SK-N-SH (cell line): ENCODE data around the gene CD36. TPM values are rescaled to one million over a fixed set of nuclear protein-coding genes. Genes with fewer than 3 reads are reported as not detected.

ENCODE experiments used
- CTCF ChIA-PET: fragments of 300-600, 350-600 bp; formaldehyde crosslinking; extraction: SDS; loops from one replicate; lab custom pipeline; 2021; lab: Yijun Ruan, JAX
- POLR2A ChIA-PET: fragments of 350-600 bp; sonication (Branson Sonifier 250); formaldehyde crosslinking; extraction: SDS; loops from one replicate; lab custom pipeline; 2020; ENCODE audit warnings: antibody characterized with exemption, inconsistent platforms; lab: Yijun Ruan, JAX
- DNase-seq: peaks from one replicate; pipeline ENCODE4 v3.0.0; 2012
- H2AFZ ChIP-seq: fragments of 200-600 bp; sonication (generic); 2 replicates; pipeline ENCODE4 v1.8.1; 2016; ENCODE audit warnings: antibody characterized with exemption, mild to moderate bottlenecking, low read depth
- H3F3A ChIP-seq: fragments of 200-600 bp; sonication (generic); replicated peaks from 2 replicates; pipeline ENCODE3; 2016; ENCODE audit warnings: antibody characterized with exemption, mild to moderate bottlenecking; ENCODE audit not compliant: insufficient read depth
- H3K27ac ChIP-seq, 2 experiments: fragments of 200-500 bp in 1 of 2; fragments of 200-600 bp in 1 of 2; sonication (Bioruptor generic) in 1 of 2; sonication (generic), shearing (Covaris generic) in 1 of 2; 2 replicates each; pipeline versions ENCODE4 v1.5.1 to v1.6.1; 2014 to 2016; ENCODE audit warnings: low read depth in 2 of 2, inconsistent platforms in 1 of 2, low read length in 1 of 2, mild to moderate bottlenecking in 1 of 2, mixed read lengths in 1 of 2
- H3K27me3 ChIP-seq: fragments of 200-600 bp; sonication (generic), shearing (Covaris generic); 2 replicates; pipeline ENCODE4 v1.6.1; 2016; ENCODE audit warnings: mixed run types; ENCODE audit not compliant: insufficient read depth
- H3K36me3 ChIP-seq, 2 experiments: fragments of 200-500 bp in 1 of 2; fragments of 200-600 bp in 1 of 2; sonication (Bioruptor generic) in 1 of 2; sonication (generic) in 1 of 2; replicated peaks in 1 of 2; 2 replicates each; pipeline versions ENCODE3 to v1.5.1; 2014 to 2016; ENCODE audit warnings: low read length in 1 of 2, mild to moderate bottlenecking in 1 of 2; ENCODE audit not compliant: insufficient read depth in 2 of 2, control insufficient read depth in 1 of 2
- H3K4me1 ChIP-seq, 2 experiments: fragments of 200-500 bp in 1 of 2; fragments of 200-600 bp in 1 of 2; sonication (Bioruptor generic) in 1 of 2; sonication (generic), shearing (Covaris generic) in 1 of 2; 2 replicates each; pipeline versions ENCODE4 v1.5.1 to v1.6.1; 2014 to 2016; ENCODE audit warnings: low read depth in 1 of 2, low read length in 1 of 2, mixed run types in 1 of 2; ENCODE audit not compliant: insufficient read depth in 2 of 2, control insufficient read depth in 1 of 2
- H3K4me2 ChIP-seq: fragments of 200-600 bp; sonication (generic), shearing (Covaris generic); 2 replicates; pipeline ENCODE4 v1.6.1; 2017; ENCODE audit warnings: mixed run types
- H3K4me3 ChIP-seq, 2 experiments: fragments of 200-500 bp in 1 of 2; fragments of 200-600 bp in 1 of 2; sonication (Bioruptor generic) in 1 of 2; sonication (generic), shearing (Covaris generic) in 1 of 2; 2 replicates each; pipeline versions ENCODE4 v1.5.1 to v1.8.1; 2014 to 2016; ENCODE audit warnings: low read depth in 2 of 2, inconsistent platforms in 1 of 2, low read length in 1 of 2, mild to moderate bottlenecking in 1 of 2, mixed read lengths in 1 of 2, moderate library complexity in 1 of 2
- H3K79me2 ChIP-seq: fragments of 200-600 bp; sonication (generic); 2 replicates; pipeline ENCODE4 v1.8.1; 2017; ENCODE audit warnings: mild to moderate bottlenecking; ENCODE audit not compliant: insufficient read depth
- H3K9ac ChIP-seq: fragments of 200-600 bp; sonication (generic); 2 replicates; pipeline ENCODE4 v1.6.1; 2017; ENCODE audit warnings: mixed run types
- H3K9me2 ChIP-seq: fragments of 200-600 bp; sonication (generic); 2 replicates; pipeline ENCODE4 v1.6.1; 2017; ENCODE audit warnings: mixed run types
- H3K9me3 ChIP-seq: fragments of 200-600 bp; sonication (generic); 2 replicates; pipeline ENCODE4 v1.6.1; 2017; ENCODE audit warnings: mixed run types, mild to moderate bottlenecking, moderate library complexity
- H4K20me1 ChIP-seq: fragments of 200-600 bp; sonication (generic); 2 replicates; pipeline ENCODE4 v1.6.1; 2017; ENCODE audit warnings: mild to moderate bottlenecking, mixed run types; ENCODE audit not compliant: insufficient read depth
- CHD2 ChIP-seq: fragments of 150-350 bp; IDR thresholded peaks from 2 replicates; pipeline ENCODE4 v1.6.1; 2018; ENCODE audit warnings: low read length; ENCODE audit not compliant: partially characterized antibody
- ELF1 ChIP-seq: IDR thresholded peaks from 2 replicates; pipeline ENCODE4 v1.4.0; 2012
- GABPA ChIP-seq: IDR thresholded peaks from 2 replicates; pipeline ENCODE4 v1.4.0; 2012; ENCODE audit warnings: low read depth, mild to moderate bottlenecking
- GATA2 ChIP-seq: sonication (generic); formaldehyde crosslinking; IDR thresholded peaks from 2 replicates; pipeline ENCODE4 v1.5.0; 2020; ENCODE audit warnings: mild to moderate bottlenecking, missing genetic modification reagents
- JUND ChIP-seq: IDR thresholded peaks from 2 replicates; pipeline ENCODE4 v1.4.0; 2012
- MEF2A ChIP-seq: IDR thresholded peaks from 2 replicates; pipeline ENCODE4 v1.4.0; 2012; ENCODE audit warnings: low read depth, borderline replicate concordance
- RXRA ChIP-seq: IDR thresholded peaks from 2 replicates; pipeline ENCODE4 v1.4.0; 2012; ENCODE audit warnings: low read depth, mild to moderate bottlenecking, borderline replicate concordance
- SMC3 ChIP-seq: IDR thresholded peaks from 2 replicates; pipeline ENCODE4 v1.6.1; 2012; ENCODE audit warnings: low read depth, low read length, improper control_type of control experiment
- WGBS: methylation state at CpG from one replicate; pipeline ENCODE4 v1.1.6; 2017; ENCODE audit warnings: low lambda C conversion rate; 5-methylcytosine and 5-hydroxymethylcytosine counted together
- polyA plus RNA-seq, 3 experiments: library from polyadenylated mRNA; depleted of rRNA; stranded (reverse); fragments of >200 nt; gene quantifications; 2 replicates each; pipeline ENCODE4 v1.2.3, GENCODE V29; 2012
- TF ChIP-seq, protein P1 (sequence below): fragments of 150-350 bp; IDR thresholded peaks from 2 replicates; pipeline ENCODE4 v1.6.1; 2017; ENCODE audit warnings: antibody characterized with exemption, low read length, low read depth, borderline replicate concordance
- TF ChIP-seq, protein P2 (sequence below): IDR thresholded peaks from 2 replicates; pipeline ENCODE4 v1.4.0; 2012; ENCODE audit warnings: low read depth, borderline replicate concordance
- TF ChIP-seq, protein P3 (sequence below): fragments of 200-600 bp; sonication (generic); IDR thresholded peaks from 2 replicates; pipeline ENCODE4 v1.6.1; 2017; ENCODE audit warnings: antibody characterized with exemption, mild to moderate bottlenecking, moderate library complexity
- TF ChIP-seq, protein P4 (sequence below): fragments of 150-350 bp; IDR thresholded peaks from 2 replicates; pipeline ENCODE4 v1.6.1; 2016; ENCODE audit warnings: mild to moderate bottlenecking, low read depth, low read length
- TF ChIP-seq, protein P5 (sequence below): IDR thresholded peaks from 2 replicates; pipeline ENCODE4; 2012

Gene CD36
- polyA plus RNA-seq, 1 of the 3 experiments (the other 2 are of a cell fraction): 0.10 TPM

DNA sequence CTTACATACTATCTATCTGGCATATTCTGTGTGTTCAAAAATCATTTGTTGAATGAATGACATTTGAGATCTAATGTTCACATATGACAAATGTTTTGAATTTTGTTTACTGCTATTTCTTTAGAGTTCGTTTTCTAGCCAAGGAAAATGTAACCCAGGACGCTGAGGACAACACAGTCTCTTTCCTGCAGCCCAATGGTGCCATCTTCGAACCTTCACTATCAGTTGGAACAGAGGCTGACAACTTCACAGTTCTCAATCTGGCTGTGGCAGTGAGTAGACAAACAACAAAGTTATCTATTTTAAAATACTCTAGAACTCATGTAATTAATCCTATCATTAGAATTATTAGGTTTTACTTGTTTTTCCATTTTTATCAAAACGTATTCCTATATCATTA, 22.5 kb downstream of the CD36 start:
- POLR2A ChIA-PET: no interaction called here
- H3K4me3 ChIP-seq: no peak overlapping the region
- no peaks in the 10 kb centered on the region for H3K79me2 ChIP-seq
- H3K9ac ChIP-seq: no peak overlapping the region
- no peaks in the 10 kb centered on the region for H3K9me3 ChIP-seq
- CTCF ChIA-PET: interaction anchor here (0.6 to 1.3 kb wide), 3 partner anchors 42 to 601 kb away, joined by 3 to 4 read pairs (median 4); no protein-coding TSS in a partner anchor
- no peak for TF ChIP-seq ELF1
- TF ChIP-seq, protein P1, sequence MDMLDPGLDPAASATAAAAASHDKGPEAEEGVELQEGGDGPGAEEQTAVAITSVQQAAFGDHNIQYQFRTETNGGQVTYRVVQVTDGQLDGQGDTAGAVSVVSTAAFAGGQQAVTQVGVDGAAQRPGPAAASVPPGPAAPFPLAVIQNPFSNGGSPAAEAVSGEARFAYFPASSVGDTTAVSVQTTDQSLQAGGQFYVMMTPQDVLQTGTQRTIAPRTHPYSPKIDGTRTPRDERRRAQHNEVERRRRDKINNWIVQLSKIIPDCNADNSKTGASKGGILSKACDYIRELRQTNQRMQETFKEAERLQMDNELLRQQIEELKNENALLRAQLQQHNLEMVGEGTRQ: no peak
- TF ChIP-seq, protein P2, sequence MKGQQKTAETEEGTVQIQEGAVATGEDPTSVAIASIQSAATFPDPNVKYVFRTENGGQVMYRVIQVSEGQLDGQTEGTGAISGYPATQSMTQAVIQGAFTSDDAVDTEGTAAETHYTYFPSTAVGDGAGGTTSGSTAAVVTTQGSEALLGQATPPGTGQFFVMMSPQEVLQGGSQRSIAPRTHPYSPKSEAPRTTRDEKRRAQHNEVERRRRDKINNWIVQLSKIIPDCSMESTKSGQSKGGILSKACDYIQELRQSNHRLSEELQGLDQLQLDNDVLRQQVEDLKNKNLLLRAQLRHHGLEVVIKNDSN: no peak
- TF ChIP-seq CHD2: no peak
- no peak for TF ChIP-seq MEF2A
- TF ChIP-seq, protein P3, sequence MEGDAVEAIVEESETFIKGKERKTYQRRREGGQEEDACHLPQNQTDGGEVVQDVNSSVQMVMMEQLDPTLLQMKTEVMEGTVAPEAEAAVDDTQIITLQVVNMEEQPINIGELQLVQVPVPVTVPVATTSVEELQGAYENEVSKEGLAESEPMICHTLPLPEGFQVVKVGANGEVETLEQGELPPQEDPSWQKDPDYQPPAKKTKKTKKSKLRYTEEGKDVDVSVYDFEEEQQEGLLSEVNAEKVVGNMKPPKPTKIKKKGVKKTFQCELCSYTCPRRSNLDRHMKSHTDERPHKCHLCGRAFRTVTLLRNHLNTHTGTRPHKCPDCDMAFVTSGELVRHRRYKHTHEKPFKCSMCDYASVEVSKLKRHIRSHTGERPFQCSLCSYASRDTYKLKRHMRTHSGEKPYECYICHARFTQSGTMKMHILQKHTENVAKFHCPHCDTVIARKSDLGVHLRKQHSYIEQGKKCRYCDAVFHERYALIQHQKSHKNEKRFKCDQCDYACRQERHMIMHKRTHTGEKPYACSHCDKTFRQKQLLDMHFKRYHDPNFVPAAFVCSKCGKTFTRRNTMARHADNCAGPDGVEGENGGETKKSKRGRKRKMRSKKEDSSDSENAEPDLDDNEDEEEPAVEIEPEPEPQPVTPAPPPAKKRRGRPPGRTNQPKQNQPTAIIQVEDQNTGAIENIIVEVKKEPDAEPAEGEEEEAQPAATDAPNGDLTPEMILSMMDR: no peak
- TF ChIP-seq, protein P4, sequence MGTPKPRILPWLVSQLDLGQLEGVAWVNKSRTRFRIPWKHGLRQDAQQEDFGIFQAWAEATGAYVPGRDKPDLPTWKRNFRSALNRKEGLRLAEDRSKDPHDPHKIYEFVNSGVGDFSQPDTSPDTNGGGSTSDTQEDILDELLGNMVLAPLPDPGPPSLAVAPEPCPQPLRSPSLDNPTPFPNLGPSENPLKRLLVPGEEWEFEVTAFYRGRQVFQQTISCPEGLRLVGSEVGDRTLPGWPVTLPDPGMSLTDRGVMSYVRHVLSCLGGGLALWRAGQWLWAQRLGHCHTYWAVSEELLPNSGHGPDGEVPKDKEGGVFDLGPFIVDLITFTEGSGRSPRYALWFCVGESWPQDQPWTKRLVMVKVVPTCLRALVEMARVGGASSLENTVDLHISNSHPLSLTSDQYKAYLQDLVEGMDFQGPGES: no peak
- TF ChIP-seq, protein P5, sequence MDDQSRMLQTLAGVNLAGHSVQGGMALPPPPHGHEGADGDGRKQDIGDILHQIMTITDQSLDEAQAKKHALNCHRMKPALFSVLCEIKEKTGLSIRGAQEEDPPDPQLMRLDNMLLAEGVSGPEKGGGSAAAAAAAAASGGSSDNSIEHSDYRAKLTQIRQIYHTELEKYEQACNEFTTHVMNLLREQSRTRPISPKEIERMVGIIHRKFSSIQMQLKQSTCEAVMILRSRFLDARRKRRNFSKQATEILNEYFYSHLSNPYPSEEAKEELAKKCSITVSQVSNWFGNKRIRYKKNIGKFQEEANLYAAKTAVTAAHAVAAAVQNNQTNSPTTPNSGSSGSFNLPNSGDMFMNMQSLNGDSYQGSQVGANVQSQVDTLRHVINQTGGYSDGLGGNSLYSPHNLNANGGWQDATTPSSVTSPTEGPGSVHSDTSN: no peak
- TF ChIP-seq RXRA: no peak
- no peak for TF ChIP-seq GATA2 (CRISPR knock-in tag)
- no peak for TF ChIP-seq SMC3
- no peak for TF ChIP-seq GABPA
- no peak for TF ChIP-seq JUND
- peaks cover 0 to 4% of the 10 kb centered on the region in 2 experiments; a peak in 1 of 4 replicates for H3K4me1 ChIP-seq
- H4K20me1 ChIP-seq: no peaks in the 10 kb centered on the region
- H3K27ac ChIP-seq: no peak overlapping the region
- H3K36me3 ChIP-seq: no peaks in the 10 kb centered on the region
- no peak overlapping the region for H3K4me2 ChIP-seq
- H3K9me2 ChIP-seq: no peaks in the 10 kb centered on the region
- H2AFZ ChIP-seq: no peak overlapping the region
- 65% methylated on average over 4 of the region's 4 CpGs for WGBS
- H3K27me3 ChIP-seq: no peaks in the 10 kb centered on the region
- DNase-seq: no peak
- no peaks in the 10 kb centered on the region for H3F3A ChIP-seq
